Natural killer cell (primary cell): Measurements from ENCODE around the gene SH3BP4. TPM values are rescaled to one million over a fixed set of nuclear protein-coding genes. Genes with fewer than 3 reads are reported as not detected.
A peak's percentile ranks its signal among the peaks of the same experiment; 100 is the strongest.

Experiments used
- ATAC-seq, 3 donors: fragments of 150-1000 bp in 2 of 3; fragments of 200-7000 bp in 1 of 3; cut with Tn5 transposase; 1 replicate in 1 of 3; 2 replicates in 2 of 3; pipeline ENCODE4 v1.10.0; 2021; ENCODE audit warnings: mild to moderate bottlenecking in 2 of 3, moderate library complexity in 2 of 3
- DNase-seq, 2 donors: peaks; one replicate each; pipeline versions ENCODE4 v3.0.0 to v3.0.0-alpha.2; 2013 to 2021; ENCODE audit warnings: mixed read lengths in 1 of 2
- H3K27ac ChIP-seq: one replicate; pipeline ENCODE4 v1.5.1; 2013; ENCODE audit warnings: mild to moderate bottlenecking, low read length
- H3K27me3 ChIP-seq: one replicate; pipeline ENCODE4 v1.6.1; 2013; ENCODE audit warnings: low read length; ENCODE audit not compliant: control insufficient read depth, insufficient read depth
- H3K36me3 ChIP-seq: one replicate; pipeline ENCODE4 v1.6.1; 2013; ENCODE audit warnings: low read length; ENCODE audit not compliant: control insufficient read depth, insufficient read depth
- H3K4me1 ChIP-seq: one replicate; pipeline ENCODE4 v1.6.1; 2013; ENCODE audit warnings: low read length; ENCODE audit not compliant: control insufficient read depth, insufficient read depth
- H3K4me3 ChIP-seq: one replicate; pipeline ENCODE4 v1.5.1; 2013; ENCODE audit warnings: low read length
- H3K9me3 ChIP-seq: one replicate; pipeline ENCODE4 v1.6.1; 2013; ENCODE audit warnings: low read length; ENCODE audit not compliant: control insufficient read depth, insufficient read depth
- H3K27ac Mint-ChIP-seq, 2 donors: one replicate each; pipeline ENCODE4 v1.8.0; 2022; ENCODE audit warnings: mild to moderate bottlenecking in 2 of 2, mixed read lengths in 2 of 2, moderate library complexity in 1 of 2
- H3K27me3 Mint-ChIP-seq, 2 donors: one replicate each; pipeline ENCODE4 v1.8.0; 2022; ENCODE audit warnings: low read depth in 2 of 2, mixed read lengths in 2 of 2
- H3K36me3 Mint-ChIP-seq: one replicate; pipeline ENCODE4 v1.8.0; 2022; ENCODE audit warnings: mixed read lengths
- H3K4me1 Mint-ChIP-seq, 2 donors: one replicate each; pipeline ENCODE4 v1.8.0; 2022; ENCODE audit warnings: mixed read lengths in 2 of 2
- H3K4me3 Mint-ChIP-seq: one replicate; pipeline ENCODE4 v1.8.0; 2022; ENCODE audit warnings: mild to moderate bottlenecking, moderate library complexity, mixed read lengths
- H3K9me3 Mint-ChIP-seq, 2 donors: one replicate each; pipeline ENCODE4 v1.8.0; 2022; ENCODE audit warnings: mixed read lengths in 2 of 2
- whole genome bisulfite sequencing: methylation state at CpG from one replicate; pipeline ENCODE4 v1.1.7; 2013; ENCODE audit warnings: missing lambda C conversion rate; ENCODE audit not compliant: insufficient coverage; 5-methylcytosine and 5-hydroxymethylcytosine counted together
- intact Hi-C: fragments of 100-400 bp; cut with micrococcal nuclease; formaldehyde crosslinking; loops from one replicate; pipeline ENCODE4 v1.14.2; 2022
- total RNA-seq, 4 donors: library from RNA; stranded (reverse); fragments of 120-200 nt in 1 of 4; gene quantifications; one replicate each; pipeline versions ENCODE4 v1.2.3 to v1.2.4, GENCODE V29; 2013 to 2022
- TF ChIP-seq, protein P1 (sequence below): fragments of 200-600 bp; IDR thresholded peaks from one replicate; pipeline ENCODE4 v1.8.0; 2022; ENCODE audit warnings: antibody characterized with exemption

The SH3BP4 gene
- total RNA-seq, 3 donors from 2014 or later (not counting 1 experiment from before 2014, with no cell fraction given) = 0.39 to 2.6 (median 1.0) TPM

DNA sequence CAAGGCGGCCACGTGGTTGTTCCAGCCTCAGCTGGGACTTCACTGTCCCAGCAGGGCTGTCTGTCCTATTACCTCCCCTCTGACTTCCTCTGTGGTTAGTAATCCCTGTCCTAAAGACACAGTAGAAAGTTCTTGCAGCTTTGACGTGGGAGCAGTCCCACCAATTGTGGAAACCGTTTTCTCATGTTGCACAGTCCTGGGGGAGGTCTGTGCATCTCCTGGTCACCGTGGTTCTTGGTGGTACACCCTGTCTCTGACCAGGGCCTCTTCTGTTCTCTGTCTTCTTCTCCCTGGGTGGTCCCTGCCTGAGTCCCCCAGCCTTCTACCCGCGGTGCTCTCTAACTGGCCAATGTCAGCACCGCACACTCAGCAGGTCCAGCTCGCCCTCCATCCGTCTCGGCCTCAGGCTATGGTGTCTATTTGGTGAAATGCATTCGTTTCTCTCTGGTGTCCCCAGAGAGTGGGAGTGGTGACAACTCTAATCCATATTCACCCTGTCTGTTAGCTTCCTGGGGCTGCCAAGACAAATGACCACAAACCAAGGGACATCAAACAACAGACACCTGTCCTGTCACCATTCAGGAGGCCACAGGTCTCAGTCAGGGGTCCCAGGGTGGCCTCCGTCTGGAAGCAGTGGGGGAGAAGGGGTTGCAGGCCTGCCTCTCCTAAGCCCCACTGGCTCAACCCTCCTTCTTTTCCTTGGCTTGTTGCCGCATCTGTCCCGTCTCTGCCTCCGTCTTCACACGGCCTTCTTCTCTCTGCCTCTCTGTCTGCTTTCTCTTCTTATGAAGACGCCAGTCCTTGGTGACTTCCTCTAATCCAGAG, 99.8 kb downstream of the SH3BP4 start:
- Mint-ChIP-seq H3K36me3 (no peaks in the 10 kb centered on the region), H3K4me3 (no peak overlapping the region), H3K9me3 (no peaks in the 10 kb centered on the region), H3K4me1 (peaks cover 5 to 16% of the 10 kb centered on the region in 2 donors), H3K27ac (peak overlapping the region in 1 of 2 donors; percentile 27), H3K27me3 (peaks cover 0 to 11% of the 10 kb centered on the region in 2 donors)
- intact Hi-C loops = no loop called here
- Histone ChIP-seq H3K9me3 (no peaks in the 10 kb centered on the region), H3K36me3 (no peaks in the 10 kb centered on the region), H3K27me3 (no peaks in the 10 kb centered on the region), H3K4me1 (peaks cover 21% of the 10 kb centered on the region), H3K27ac (no peak overlapping the region), H3K4me3 (no peak overlapping the region)
- no peak for ATAC-seq
- TF ChIP-seq, protein P1, sequence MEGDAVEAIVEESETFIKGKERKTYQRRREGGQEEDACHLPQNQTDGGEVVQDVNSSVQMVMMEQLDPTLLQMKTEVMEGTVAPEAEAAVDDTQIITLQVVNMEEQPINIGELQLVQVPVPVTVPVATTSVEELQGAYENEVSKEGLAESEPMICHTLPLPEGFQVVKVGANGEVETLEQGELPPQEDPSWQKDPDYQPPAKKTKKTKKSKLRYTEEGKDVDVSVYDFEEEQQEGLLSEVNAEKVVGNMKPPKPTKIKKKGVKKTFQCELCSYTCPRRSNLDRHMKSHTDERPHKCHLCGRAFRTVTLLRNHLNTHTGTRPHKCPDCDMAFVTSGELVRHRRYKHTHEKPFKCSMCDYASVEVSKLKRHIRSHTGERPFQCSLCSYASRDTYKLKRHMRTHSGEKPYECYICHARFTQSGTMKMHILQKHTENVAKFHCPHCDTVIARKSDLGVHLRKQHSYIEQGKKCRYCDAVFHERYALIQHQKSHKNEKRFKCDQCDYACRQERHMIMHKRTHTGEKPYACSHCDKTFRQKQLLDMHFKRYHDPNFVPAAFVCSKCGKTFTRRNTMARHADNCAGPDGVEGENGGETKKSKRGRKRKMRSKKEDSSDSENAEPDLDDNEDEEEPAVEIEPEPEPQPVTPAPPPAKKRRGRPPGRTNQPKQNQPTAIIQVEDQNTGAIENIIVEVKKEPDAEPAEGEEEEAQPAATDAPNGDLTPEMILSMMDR = no peak
- no peak for DNase-seq
- 69% methylated on average over 18 of the region's 18 CpGs for WGBS

DNA sequence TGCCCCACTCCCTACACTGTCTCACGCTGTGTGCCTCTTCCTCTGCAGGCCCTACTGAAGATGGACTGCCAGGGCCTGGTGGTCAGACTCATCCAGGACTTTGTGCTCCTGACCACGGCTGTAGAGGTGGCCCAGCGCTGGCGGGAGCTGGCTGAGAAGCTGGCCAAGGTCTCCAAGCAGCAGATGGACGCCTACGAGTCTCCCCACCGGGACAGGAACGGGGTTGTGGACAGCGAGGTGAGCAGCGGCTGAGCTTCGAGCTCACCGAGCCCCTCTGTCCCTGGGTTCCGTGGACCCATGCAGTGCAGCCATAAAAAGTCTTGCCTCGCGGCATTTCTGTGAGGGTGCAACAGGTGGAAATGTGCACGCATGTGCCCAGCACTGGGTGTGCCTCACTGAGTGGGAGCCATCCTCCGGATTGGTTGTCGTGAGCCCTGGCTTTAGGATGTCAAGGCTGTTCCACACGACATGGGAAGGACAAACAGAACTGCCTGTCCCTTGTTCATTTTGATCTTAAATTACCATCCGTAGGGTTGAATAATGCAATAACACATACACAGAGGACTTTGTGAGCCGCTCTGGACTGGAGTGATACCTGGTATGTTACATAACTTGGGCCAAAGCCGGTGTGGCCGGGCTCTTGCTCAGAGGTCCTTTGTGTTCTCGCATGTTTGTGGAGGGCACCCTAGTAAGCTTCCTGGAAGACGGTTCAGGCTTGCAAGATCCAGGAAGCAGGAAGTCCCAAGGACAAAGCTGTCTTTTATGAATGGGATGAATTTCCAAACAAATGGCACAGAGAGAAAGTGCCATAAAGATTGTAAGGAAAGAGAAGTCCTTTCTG, 100.9 kb downstream of the SH3BP4 start:
- Mint-ChIP-seq H3K36me3 (no peaks in the 10 kb centered on the region), H3K4me3 (no peak overlapping the region), H3K4me1 (peaks cover 5 to 16% of the 10 kb centered on the region in 2 donors), H3K27ac (no peak overlapping the region), H3K9me3 (no peaks in the 10 kb centered on the region), H3K27me3 (no peaks in the 10 kb centered on the region)
- 92% methylated on average over 25 of the region's 25 CpGs for WGBS
- Histone ChIP-seq H3K4me1 (peaks cover 21% of the 10 kb centered on the region), H3K9me3 (no peaks in the 10 kb centered on the region), H3K27me3 (no peaks in the 10 kb centered on the region), H3K36me3 (no peaks in the 10 kb centered on the region), H3K4me3 (no peak overlapping the region), H3K27ac (no peak overlapping the region)
- TF ChIP-seq, protein P1 = no peak
- DNase-seq (no peak), ATAC-seq (no peak)
- intact Hi-C loops = no loop called here

DNA sequence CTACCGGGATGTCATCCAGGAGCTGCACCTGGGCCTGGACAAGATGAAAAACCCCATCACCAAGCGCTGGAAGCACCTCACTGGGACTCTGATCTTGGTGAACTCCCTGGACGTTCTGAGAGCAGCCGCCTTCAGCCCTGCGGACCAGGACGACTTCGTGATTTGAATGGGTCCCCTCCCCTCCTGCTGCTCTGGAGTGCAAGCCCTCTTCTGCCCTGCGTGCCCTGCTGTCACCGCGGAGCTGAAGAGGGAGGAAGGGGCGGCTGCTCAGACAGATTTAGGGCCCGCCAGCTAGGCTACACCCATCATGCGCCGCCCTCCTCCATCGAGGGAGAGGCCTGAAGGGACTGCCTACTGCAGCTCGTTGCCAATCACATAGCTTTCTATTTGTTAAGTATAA, 101.8 kb downstream of the SH3BP4 start:
- peaks cover 5 to 16% of the 10 kb centered on the region in 2 donors for H3K4me1 Mint-ChIP-seq
- WGBS = 87% methylated on average over 15 of the region's 16 CpGs

More for the DNA sequence above, 101.8 kb downstream of the SH3BP4 start:
- Mint-ChIP-seq H3K9me3 (no peaks in the 10 kb centered on the region), H3K27me3 (peaks cover 1 to 3% of the 10 kb centered on the region in 2 donors), H3K4me3 (no peak overlapping the region), H3K27ac (no peak overlapping the region), H3K36me3 (no peaks in the 10 kb centered on the region)
- Histone ChIP-seq H3K4me3 (no peak overlapping the region), H3K27me3 (no peaks in the 10 kb centered on the region), H3K27ac (no peak overlapping the region), H3K9me3 (no peaks in the 10 kb centered on the region), H3K36me3 (no peaks in the 10 kb centered on the region), H3K4me1 (peaks cover 21% of the 10 kb centered on the region)
- ATAC-seq (no peak), DNase-seq (no peak)
- TF ChIP-seq, protein P1 = no peak
- intact Hi-C loops = no loop called here
